ENCODE measurements around the gene ACBD3.

DNA sequence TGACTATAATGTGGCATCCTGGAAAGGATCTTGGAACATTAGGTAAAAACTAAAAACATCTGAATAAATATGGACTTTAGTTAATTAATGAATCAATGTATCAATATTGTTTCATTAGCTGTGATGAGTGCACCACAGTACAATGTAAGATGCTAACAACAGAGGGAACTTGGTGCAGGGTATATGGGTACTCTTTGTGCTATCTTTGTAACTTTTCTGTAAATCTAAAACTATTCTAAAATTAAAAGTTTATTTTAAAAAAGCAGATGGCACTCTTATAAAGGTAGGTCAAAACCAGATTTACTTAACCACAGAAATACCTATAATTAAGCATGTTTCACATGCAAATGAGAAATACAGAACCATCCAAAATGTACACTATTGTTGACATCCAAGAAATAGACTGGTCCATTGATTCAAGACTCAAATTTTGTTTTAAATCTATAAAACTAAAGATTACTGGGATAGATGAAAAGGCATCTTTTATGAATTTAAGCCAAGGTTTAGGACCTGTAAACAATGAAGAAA is 38.4 kb downstream of the ACBD3 start:
- TF ChIP-seq POLR2A (IDR thresholded peaks at IDR 0.05), result no peak
- TF ChIP-seq, protein P1, sequence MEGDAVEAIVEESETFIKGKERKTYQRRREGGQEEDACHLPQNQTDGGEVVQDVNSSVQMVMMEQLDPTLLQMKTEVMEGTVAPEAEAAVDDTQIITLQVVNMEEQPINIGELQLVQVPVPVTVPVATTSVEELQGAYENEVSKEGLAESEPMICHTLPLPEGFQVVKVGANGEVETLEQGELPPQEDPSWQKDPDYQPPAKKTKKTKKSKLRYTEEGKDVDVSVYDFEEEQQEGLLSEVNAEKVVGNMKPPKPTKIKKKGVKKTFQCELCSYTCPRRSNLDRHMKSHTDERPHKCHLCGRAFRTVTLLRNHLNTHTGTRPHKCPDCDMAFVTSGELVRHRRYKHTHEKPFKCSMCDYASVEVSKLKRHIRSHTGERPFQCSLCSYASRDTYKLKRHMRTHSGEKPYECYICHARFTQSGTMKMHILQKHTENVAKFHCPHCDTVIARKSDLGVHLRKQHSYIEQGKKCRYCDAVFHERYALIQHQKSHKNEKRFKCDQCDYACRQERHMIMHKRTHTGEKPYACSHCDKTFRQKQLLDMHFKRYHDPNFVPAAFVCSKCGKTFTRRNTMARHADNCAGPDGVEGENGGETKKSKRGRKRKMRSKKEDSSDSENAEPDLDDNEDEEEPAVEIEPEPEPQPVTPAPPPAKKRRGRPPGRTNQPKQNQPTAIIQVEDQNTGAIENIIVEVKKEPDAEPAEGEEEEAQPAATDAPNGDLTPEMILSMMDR (IDR thresholded peaks at IDR 0.05), result no peak

Measured in body of pancreas (tissue), 4 donors.